NCI-H1930 (cell line): ENCODE measurements around the gene KCNQ2.
"Not testable (repeated sequence)": the region's sequence is repeated elsewhere in the genome, so short reads cannot be mapped to it uniquely, and the experiment has no call there.

ENCODE experiments used
- DNase-seq, 2 experiments: peaks; one replicate each; lab custom pipeline; 2025; lab: John Stamatoyannopoulos, UW

Gene KCNQ2

DNA sequence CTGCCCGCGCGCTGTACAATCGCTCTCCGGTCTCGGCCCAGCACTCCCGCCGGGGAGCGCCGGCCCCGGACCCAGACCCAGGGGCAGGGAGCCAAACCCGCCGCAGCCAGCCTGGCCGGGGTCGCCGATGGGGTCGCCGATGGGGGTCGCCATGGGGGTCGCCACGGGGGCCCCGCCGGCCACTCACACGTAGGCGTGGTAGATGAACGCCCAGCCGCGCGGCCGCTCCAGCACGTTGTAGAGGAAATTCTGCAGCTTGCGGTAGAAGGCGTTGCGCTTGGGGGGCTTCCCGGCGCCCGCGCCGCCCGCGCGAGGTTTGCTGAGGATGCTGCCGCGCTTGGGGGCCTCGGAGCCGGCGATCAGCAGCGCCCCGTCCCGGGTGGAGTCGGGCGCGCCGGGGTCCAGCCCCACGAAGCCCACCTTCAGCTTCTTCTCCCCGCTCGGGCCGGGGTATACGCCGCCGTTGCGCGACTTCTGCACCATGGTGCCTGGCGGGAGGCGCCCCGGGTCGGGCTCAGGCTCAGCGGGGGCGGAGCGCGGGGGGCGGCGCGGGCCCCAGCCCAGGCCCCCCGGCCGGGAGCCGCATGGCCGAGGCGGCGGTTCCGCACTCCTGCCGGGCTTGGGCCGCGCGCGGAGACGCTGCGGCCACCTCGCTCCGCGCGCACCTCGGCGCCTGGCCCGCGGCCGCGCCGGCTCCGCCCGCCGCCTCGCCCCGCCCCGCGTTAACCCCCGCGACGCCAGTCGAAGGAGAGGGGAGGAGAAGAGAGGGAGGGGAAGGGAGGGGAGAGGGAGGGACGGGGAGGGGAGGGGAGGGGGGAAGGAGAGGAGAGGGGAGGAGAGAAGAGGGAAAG, at the start of gene KCNQ2:
TSS of gene KCNQ2 (minus strand) at position 675 of the 851 bp plus-strand sequence. CDS start at position 483, 192 bp downstream.
- no peak for DNase-seq

DNA sequence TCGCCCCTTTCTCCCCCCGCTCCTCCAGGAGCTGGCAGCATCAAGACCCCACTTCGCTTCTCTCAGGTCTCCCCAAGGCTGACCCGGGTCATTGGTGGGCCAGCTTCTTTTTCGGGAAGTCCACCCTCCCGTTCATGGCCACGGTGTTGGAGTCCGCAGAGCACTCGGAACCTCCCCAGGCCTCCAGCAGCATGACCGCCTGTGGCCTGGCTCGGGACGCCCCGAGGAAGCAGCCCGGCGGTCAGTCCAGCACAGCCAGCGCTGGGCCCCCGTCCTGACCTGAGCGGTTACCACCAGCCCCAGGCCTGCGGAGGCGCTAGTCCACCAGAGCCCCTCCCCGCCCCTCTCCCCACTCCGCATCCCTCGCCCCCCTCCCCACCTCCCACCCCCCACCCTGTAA, 49.1 kb upstream of the KCNQ2 start:
- DNase-seq: no peak

GRCh38 chr20:63520934-63521601, 48.6 kb upstream of the KCNQ2 start:
- peak; percentile 74 to 84 for DNase-seq

DNA sequence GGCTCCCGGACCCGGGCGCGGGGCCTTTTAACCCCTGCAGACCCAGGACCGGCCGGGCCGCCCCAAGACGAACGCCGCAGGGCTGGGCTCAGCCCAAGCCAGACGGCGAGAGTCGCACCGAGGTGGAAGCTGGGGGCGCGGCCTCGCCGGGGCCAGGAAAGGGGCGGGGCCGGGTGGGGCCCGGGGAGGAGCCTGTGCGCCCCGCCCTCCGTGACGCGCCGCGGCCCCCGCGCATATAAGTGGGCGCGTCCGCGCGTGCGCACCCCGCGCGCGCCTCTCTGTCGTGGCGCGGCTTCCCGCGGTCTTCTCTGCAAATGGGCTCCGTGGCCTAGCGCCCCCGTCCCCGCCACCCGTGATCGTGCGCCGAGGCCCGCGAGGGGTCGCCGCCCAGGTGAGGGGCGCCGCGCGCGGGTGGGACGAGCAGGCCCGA, 48.1 kb upstream of the KCNQ2 start, which contains the start of gene PPDPF:
TSS of gene PPDPF (plus strand) at position 262 of the 430 bp plus-strand sequence. CDS start 544 bp downstream, outside the sequence.
- peak; percentile 71 to 89 for DNase-seq

GRCh38 chr20:63519668-63520503, 47.4 kb upstream of the KCNQ2 start:
- DNase-seq: peak; percentile 66 to 77

DNA sequence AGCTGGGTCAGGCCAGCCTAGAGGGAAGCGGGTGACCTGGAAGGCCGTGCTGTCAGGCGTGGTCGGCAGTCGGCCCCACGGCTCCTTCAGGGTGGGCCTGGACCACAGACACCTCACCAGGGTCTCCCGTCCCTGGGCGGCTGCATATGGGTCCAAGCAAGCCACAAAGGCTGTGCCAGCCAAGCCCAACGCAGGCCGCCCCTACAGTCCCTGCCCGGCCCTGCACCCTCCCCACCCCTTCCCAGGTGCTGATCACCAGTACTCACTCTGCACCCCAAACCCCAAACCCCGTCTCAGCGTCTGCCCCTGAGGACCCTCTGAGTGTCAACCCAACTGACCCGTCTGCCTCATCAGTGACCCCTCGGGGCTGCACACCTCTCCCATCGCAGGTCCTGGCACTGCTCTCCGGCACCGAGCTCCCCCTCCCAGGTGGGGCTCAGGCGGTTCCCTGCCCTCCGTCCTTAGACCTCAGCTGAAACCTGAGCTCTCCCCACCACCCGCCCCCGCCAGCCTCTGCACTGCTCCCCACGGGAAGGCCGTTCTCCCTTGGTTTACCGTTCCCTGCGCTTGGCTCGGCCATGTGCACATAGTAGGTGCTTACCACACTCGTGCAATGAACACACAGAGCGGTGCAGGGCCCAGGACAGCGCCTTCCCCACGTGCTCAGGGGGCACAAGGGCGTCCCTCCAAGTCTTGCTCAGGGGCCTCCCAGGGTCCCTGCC, 46.7 kb upstream of the KCNQ2 start:
- no peak for DNase-seq

DNA sequence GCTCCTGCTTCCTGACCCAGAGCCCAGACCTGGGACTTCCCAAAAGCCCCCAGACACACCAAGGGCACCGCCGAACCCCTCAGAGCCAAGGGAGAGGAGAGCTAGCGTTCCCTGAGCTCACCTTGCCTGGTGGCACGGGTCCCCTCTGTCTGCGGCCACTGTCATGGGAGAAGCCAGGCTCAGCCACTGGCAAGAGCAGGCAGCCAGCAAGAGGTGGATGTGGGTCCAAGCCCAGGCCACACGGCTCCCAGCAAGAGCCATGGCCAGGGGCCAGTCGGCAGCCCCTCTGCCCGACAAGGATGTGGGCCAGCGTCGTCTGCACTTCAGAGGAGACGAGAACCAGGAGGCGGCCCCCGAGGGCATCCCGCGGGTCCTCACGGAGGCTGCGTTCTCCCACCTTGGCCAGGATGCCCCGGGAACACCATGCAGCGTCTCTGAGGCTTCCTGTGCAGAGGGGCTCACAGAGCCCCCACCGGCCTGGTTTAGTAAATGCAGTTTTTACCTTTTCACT, 46.0 kb upstream of the KCNQ2 start:
- DNase-seq: no peak

GRCh38 chr20:63517376-63518309, 45.2 kb upstream of the KCNQ2 start:
- no peak for DNase-seq

- not testable (repeated sequence) for DNase-seq
These were observed 42.1 kb upstream of the KCNQ2 start for GRCh38 chr20:63514520-63514919.

- DNase-seq: no peak
These were observed 40.8 kb upstream of the KCNQ2 start for GRCh38 chr20:63513207-63513606.

DNA sequence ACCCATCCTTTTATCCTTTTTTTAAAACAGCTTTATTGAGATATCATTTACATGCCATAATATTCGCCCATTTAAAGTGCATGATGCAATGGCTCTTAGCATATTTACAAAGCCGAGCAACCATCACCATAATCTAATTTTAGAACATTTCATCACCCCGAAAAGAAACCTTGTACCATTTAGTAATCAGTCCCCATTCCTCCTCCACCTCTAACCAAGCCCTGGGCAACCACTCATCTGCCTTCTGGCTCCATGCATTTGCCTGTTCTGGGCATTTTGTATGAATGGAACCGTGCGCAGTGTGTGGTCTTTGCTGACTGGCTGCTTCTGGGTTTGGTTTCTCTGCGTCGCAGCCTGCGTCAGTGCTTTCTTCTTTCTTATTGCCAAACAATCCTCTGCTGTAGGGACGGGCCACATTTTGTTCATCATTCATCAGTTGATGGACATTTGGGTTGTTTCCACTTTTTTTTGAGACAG, 36.7 kb upstream of the KCNQ2 start:
- no peak for DNase-seq

DNA sequence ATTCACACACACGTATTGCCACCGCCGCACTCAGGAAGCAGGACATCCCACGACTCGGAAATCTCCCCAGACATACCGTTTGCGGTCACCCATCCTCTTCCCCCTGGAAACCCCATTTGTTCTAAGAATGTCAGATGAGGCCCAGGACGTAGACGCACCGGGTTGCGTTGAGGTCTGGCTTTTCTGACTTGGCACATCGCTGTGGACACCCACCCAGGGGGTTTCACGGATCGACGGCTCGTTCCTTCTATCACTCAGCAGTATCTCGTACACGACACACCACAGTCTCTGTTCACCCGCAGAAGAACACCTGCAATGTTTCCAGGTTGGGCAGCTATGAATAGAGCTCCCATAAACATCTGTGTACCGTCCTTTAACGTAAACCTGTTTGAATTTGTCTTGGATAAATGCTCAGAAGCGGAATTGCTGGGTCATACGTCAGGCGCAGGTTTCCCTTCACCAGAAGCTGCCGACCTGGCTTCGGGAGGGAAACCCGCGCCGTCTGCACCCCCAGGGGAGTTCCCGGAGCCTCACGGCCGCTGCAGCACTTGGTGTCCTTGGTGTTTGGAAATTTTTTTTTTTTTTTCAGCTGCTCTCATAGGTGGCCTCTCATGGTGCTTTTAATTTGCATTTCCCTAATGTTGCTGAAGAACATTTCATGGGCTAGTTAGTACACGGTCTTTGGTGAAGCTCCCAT, 35.8 kb upstream of the KCNQ2 start:
- no peak for DNase-seq

- DNase-seq: no peak
These were observed 34.8 kb upstream of the KCNQ2 start for GRCh38 chr20:63507083-63507743.

DNA sequence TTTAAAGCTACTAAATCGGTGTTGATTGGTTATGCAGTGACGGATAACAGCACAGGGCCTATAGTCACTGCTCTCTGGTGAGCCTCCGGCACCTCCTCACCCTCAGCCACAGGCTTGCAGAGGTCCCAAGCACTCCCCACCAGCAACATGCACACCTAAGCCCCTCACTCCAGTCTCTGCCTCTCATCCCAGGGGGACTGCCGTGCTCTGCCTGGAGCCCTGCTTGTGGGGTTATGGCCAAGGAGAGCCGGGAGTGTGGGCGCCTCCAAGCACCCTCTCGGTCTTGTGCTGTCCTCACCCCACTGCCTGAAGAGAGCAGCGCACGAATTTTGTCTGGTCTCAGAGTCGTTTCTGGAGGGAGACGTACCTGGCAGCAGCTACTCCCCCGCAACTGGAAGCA, 33.3 kb upstream of the KCNQ2 start:
- no peak for DNase-seq

DNA sequence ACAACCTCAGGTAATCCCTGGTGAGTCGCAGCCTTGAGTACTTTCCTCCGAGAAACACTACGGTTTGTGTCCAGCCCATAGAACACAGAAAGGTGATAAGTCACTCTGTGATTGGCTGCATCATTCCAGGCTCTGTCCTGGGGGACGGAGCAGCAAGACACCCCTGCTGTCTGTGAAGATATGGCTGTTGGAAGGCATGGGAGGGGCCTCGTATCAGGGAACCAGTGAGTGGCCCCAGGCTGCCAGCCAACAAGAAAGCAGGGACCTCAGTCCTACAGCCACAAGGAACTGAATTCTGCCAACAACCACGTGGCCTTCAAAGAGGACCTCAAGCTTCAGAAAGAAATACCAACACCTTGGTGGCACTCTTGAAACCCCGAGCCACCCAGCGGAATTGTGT, 32.8 kb upstream of the KCNQ2 start:
- no peak for DNase-seq

DNA sequence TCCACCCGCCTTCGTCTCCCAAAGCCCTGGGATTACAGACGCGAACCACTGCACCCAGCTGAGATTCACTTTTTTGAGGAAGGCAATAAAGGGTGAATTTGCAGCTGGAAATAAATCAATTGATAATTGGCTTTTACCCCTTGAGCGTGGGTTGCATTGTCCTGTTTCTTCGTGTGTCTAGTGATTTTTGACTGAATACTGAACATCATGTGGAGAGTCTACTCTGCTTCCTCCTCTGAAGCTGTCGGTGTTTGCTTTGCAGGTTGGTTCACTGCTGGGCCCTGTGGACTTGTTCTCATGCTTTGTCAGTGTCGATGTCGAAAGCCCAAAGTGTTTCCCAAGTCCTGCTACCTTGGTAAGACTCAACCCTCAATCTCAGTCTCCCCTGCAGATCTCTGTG, 32.2 kb upstream of the KCNQ2 start:
- no peak for DNase-seq

DNA sequence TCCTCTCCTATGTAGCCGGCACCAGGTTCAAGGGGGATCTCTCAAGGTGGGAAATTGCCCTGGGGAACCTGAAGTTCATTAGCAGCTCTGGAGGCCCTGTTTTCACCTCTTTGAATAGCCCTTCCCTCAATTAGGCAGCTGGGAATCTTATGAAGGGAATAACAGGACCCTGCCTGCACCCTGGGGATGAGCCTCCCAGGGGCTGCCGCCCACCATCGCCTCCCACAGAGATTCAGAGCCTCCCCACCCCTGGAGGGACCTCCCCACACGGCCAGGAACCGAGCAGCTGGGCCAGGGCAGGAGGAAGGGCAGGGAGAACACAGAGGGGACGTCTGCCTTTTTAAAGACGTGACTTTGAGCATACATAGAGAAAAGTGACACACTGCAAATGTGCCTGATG, 31.1 kb upstream of the KCNQ2 start:
- DNase-seq: no peak

GRCh38 chr20:63502671-63503172, 30.3 kb upstream of the KCNQ2 start:
- DNase-seq: no peak
